HG03565 (cell line): ENCODE data around the gene CAPN5.

Source experiments
- ATAC-seq: cut with Tn5 transposase; IDR thresholded peaks from one replicate; pipeline ENCODE4 v1.9.1; 2021; ENCODE audit warnings: mild to moderate bottlenecking, moderate library complexity; ENCODE audit not compliant: unreplicated experiment

The CAPN5 gene

GRCh38 chr11:77063861-77064260, 2.9 kb upstream of the CAPN5 start:
- no peak for ATAC-seq

- no peak for ATAC-seq
Observed at GRCh38 chr11:77064648-77065217, 2.0 kb upstream of the CAPN5 start.

GRCh38 chr11:77065878-77066228, 918 bp upstream of the CAPN5 start:
- ATAC-seq, result no peak

DNA sequence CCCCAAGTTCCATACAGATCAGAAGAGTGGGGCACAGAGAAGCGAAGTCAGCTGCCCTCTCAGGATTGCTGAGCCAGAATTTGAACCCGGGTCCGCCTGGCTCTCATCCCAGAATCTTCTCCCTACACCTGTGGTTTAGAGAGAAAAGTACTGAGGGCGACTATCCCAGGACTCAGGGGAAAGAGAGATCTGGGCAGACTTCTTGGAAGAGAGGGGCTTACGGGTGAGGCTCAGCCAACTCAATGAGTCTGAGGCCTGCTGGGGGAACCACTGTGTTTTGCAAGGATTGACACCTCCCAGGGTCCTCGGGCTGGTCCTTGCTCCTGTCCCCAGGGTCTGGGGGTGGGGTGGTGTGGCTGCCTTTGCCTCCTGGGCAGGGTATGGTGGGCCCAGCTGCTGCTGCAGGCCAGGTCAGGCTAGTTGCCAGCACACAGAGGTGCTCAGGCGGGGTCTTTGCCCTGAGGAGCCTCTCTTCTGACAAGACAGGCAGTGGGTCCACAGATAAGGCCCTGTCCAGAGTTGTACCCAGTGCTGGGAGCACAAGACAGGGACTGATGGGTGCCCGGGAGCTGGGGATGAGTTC, 1.2 kb downstream of the CAPN5 start:
- ATAC-seq, result no peak

- no peak for ATAC-seq
Observed at GRCh38 chr11:77068457-77069335, 1.9 kb downstream of the CAPN5 start.

- ATAC-seq, result no peak
Observed at GRCh38 chr11:77069336-77069968, 2.7 kb downstream of the CAPN5 start.

DNA sequence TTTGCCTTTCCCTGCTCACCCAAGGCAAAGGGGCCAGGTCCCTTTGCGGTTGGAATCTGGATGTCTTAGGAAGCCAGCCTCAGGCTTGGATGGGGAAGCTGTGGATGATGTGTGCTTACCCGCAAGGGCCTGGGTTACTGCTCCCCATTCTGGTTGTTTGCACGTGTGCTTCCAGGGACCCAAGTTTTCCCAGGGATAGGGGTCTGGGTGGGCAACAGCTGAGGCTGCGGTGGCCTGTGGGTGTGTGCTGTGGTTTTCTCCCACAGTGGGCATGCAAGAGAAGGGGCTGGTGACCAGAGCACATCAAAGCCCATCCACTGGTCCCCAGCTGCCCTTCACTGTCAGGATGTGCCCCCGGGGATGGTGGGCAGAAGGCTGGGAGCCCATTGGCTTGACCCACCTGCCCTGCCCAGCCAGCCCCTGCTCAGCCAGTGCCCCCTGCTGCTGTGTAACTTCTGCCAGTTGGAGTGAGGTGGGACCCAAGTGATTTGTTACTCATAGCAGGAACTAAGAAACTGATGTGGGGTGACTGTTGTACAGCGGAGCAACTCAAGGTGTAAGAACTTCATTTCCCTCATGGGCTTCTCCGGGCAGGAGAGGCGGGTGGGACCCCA, 3.3 kb downstream of the CAPN5 start:
- ATAC-seq, result no peak

DNA sequence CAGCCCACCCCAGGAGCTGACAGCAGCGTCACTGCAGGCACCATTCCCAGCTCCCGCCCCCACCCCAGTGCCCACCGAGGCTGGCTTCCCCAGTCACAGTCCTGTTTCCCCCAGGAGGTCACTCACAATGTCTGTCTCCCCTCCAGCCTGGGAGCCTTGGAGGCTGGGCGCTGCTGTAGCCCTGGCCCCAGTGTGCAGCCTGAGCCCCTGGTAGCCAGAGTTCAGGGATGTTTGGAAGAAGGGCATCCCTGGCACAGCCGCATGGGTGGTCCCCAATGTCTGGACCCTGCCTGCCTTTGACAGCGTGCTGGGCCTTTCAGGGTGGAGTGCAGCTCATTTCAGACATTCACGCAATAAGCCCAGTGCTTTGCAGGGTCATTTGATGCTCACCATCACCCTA, 4.3 kb downstream of the CAPN5 start:
- no peak for ATAC-seq

DNA sequence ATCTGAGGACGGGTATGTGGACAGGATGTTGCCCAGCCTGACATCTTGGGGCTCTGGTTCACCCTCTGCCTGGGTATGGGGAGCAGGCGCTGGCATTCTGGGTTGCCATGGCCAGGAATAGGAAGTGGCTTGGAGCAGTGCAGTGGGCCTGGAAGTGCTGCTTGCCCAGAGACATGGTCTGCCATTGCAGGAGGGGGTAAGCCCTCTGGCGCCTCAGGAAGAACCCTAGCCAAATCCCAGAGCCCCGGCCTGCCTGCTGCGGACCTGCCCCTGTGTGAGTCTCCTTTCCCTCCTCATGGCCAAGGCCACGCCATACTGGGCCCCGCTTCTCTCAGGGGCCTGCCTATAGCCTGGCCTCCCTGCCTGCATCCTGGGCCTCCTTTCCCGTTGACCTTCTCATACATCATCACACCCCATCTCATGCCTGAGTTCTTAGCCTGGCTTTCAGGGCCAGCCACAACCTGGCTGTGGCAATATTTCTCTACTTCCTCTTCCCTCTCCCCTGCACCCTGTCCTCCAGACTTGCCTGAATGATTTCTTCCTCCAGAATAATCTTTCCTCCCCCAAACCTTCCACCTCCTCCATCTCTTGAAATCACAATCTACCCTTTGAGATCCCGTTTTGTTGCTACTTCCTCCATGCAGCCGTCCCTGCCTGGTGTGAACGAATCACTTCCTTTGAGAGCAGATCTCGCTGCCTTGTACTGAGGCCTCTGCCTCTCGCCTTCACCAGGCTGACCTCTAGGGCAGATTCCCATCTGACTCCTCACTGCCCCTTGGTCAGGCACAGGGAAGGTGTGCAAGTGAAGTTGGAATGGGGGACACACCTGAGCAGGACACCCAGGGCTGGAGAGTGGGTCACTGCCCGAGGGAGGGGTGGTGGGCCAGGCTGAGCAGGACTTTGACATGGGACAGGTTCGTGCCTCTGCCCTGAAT, 5.2 kb downstream of the CAPN5 start:
- no peak for ATAC-seq

- no peak for ATAC-seq
Observed at GRCh38 chr11:77072851-77073327, 6.1 kb downstream of the CAPN5 start.

DNA sequence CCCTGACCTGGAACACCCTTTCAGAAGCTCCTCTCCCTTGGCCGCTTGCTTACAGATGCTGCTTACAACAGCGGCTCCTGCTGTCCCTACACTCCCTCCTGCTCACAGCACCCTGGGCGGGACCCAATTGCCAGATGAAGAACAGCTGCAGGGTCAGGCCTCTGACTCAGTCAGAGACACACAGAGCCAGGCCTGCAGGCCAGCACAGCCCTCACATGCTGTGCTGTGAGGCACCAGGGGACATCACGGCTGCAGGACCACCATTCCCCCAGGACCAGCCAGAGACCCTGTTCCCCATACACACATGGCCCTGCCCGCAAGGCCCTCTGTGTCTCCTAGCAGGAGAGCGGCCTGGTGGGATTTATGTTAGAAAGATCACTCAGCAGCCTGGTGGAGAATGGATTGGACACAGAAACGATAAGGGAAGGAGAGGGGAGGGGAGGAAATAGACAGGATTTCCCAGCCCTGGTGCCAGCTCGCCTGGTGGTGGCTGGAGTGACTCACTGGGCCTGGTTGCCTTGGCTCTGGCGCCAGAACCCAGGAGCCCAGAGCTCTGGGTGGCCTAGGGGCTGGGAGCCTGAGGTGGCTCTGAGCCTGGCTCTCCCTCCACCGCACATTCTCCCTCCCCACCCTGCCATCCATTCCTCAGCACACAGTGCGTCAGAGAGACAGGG, 6.7 kb downstream of the CAPN5 start:
- ATAC-seq, result no peak

DNA sequence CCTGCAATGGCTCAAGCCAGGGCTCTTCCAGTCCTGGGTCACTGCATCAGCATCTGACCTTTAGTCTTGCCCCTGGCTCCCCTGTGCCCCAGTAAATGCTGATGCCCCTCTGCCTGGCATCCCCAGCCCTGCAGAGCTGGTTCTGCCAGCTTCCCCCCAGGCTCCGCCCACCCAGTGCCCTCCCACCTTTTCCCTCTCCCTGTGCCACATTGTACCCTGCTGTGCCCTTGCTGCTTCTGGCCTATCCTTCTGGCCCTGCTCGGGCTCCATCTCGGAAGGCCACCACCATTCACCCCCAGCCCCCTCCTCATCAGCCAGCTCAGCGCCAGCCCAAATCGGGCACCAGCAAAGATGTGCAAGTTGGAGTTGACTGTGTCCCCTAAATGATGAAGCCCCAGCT, 7.4 kb downstream of the CAPN5 start:
- ATAC-seq, result no peak

DNA sequence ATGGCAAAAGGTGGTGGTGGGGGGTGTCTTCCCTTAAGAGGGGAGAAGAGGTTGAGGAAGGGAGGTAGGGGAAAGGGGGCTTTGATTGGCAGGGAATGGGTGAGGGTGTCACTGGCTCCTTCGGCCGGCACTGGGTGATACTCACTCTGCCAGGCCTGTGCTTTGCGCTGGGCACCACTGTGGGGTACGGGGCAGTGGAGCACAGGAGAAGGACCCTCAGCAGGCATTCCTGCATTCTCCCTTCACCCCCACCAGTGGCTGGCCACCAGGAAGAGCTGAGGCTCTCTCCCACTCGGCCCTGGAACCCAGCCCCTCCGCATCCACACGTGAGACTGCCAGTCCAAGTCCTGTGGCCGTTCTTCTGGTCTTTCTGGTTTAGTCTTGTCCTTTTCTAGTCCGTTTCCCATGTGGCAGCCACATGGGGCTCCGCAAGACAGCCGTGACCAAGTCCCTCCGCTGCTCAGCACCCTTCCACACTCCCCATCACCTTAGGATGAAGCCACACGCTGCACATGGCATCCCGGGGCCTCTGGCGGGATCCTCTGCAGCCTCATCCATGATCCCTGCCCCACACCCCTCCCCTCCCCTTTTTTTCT, 8.0 kb downstream of the CAPN5 start:
- ATAC-seq, result no peak

GRCh38 chr11:77075425-77075905, 8.7 kb downstream of the CAPN5 start:
- ATAC-seq, result no peak

DNA sequence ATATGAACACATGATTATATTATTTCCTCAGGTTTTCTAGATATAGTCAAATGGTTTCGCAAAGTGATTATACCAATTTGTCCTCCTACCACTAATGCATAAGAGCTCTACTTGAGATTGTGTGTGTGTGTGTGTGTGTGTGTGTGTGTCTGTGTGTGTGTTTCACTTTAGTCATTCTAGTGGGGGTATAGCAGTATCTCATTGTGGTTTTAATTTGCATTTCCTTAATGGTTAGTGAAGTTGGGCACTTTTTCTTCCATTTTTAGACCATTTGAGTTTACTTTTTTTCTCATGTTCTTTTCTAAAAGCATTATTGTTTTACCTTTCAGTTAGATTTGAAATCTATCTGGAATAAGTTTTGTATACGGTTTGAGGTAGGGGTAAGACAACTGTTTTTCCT, 12.9 kb downstream of the CAPN5 start:
- no peak for ATAC-seq

DNA sequence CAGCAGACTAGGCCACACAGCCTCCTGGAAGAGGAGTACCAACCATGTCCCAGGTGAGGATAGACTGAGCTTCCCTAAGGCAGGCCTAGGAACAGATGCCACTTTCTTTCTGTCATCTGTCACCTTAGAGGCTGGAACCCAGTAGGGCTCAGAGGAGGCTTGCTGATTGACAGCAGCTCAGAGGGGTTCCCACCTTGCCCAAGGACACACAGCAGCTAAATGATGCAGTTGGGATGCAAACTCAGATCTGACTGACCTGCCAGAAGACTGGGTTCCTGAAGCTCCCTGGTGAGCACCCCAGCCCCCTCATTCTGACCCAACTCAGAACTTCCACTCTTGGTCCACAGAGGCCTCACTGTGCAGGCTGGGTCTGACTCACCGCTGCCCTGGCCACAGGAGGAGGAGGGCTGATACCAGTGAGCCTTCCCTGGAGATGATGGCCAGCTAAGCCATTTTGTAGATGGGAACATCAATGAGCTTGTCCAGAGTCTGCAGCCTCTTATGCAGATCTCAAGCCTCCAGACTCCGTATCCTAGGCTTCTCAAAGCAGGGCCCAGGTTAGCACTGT, 14.0 kb downstream of the CAPN5 start:
- no peak for ATAC-seq

- ATAC-seq, result no peak
Observed at GRCh38 chr11:77081381-77081851, 14.6 kb downstream of the CAPN5 start.

DNA sequence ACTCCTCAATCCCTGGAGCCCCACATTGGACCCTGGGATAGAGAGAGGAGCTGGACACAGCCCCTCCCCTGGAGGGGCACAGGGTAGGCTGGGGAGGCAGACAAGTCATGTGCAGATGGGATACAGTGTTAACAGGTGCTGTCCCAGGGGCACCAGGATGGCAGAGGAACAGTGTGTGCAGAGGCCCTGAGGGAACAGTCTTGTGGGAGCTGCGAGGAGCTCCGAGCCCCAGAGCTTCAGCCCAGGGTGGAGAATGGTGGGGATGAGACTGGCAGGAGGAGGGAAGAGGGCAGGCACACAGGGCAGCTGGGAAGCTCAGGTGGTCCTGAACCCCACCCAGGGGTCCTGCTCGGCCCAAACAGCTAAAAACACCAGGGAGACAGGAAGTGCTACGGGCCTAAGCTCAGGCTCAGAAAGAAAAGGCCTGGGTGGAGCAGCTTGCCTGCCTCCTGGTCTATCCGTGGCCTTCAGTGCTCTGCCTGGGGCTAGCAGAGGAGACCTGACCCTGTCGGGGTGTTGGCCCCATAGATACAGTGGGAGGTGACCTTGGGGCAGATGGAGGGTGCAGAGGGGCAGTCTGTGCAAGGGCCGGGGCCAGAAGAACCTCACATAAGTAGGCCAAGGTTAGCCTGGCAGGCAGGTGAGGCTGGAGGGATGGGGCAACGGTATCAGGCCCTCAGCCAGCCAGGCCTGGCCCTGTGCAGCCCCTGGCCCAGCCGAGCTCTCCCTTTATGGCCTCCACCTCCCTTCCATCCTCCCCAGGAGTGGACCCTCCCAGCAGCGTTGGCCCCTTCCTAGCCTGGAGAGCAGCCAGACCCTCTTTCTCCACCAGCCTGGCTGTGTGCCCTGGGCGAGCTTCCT, 15.4 kb downstream of the CAPN5 start:
- no peak for ATAC-seq
